ENCODE data around the gene ATM. TPM values are rescaled to one million over a fixed set of nuclear protein-coding genes. Genes with fewer than 3 reads are reported as not detected.
"Not testable (repeated sequence)": the region's sequence is repeated elsewhere in the genome, so short reads cannot be mapped to it uniquely, and the experiment has no call there.

The ATM gene
- total RNA-seq, 1 donor from 2014 or later, result 93.8 TPM

DNA sequence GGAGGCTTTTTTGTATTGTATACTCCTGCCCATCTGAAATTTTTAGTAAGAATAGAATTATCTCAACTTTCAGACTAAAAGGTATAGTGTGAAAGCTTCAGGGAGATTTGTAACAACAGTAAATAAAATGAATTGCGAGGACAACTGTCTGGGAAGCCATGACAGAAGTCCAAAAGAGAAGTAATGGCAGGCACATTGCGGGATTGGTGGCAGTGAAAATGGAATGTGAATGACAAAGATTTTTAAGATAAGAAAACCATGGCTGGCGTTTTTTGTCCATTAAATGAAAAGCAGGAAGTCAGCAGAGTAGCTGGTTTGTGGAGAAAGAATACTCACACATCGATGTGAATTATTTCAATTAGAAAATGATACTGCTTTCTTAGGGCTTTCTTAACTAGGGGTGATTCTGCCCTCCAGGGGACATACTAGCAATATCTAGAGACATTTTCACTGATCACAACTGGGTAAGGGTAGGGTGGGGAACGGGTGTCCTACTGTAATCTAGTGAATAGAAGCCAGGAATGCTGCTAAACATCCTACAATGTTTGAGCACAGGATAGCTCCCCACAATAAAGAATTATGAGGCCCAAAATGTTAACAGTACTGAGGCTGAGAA is 2.0 kb upstream of the ATM start:
- DNase-seq, result peak; percentile 26

DNA sequence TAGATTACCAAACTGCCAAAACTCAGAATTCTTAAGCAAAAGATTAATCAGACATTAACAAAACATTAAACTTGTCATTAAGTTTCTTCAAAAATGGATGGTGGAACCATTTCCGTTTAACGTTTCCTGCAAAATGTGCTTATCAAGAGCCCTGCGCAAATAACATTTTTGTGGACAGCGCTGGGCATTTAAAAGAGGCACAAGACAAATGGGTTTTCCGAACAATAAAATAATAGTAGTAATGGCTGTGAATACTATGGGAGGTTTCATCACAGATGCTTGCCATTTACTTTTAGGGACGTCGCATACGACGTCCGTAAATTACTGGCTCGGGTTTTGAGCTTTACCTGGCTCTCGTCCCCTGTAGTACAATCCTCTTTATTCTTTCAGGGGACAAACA is 1.5 kb upstream of the ATM start:
- DNase-seq, result peak; percentile 26

DNA sequence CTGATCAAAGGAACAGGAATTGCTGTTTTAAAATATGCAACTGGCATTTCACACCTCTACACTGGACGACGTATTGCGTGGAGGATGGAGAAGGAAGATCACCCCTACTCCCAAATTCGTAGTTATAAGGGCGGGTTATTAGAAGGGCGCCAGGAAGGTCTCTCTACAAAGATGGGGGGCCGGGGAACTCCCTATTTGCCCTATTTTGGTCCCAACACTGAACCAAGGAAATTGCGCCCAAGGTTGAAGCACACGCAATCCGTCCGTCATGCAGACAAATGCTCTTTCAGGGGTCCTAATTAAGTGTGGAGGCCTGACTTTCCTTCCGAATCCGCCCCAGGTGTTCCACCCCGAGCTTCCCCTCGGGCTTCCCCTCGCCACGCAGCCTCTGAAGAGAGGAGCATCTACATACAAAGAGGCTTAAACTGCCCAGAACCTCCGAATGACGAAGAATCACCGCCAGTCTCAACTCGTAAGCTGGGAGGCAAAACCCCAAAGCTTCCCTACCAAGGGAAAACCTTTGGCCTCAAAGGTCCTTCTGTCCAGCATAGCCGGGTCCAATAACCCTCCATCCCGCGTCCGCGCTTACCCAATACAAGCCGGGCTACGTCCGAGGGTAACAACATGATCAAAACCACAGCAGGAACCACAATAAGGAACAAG is 825 bp upstream of the ATM start:
- no peak for DNase-seq

DNA sequence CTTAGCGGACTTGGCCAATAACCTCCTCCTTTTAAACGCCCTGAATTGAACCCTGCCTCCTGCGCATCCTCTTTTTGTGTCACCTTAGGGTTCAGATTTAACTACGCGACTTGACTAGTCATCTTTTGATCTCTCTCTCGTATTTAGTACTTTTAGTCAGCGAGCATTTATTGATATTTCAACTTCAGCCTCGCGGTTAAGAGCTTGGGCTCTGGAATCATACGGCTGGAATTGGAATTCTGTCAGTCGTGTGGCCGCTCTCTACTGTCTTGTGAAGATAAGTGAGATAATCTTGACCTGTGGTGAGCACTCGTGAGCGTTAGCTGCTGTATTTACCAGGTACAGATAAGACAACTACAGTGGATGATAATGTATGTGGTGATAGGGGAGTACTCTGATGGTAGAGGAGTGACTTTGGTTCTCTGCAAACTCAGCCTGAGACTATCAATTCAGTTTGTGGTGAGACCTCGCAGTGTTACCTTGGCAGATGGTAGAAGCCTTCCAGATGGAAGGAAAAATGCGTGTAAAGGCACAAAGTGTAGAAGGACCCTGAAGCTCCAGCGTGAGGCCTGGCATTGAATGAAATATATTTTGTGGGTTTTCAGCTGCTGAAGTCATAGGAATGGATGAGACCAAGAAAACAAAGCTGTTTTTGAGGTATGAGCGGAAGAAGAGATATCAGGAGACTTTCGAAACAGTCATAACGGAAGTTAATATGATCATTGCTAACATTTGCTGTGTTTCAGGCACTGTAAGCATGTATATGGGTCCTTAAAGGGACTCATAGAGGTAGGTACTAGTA is 682 bp downstream of the ATM start:
- DNase-seq, result peak; percentile 67

DNA sequence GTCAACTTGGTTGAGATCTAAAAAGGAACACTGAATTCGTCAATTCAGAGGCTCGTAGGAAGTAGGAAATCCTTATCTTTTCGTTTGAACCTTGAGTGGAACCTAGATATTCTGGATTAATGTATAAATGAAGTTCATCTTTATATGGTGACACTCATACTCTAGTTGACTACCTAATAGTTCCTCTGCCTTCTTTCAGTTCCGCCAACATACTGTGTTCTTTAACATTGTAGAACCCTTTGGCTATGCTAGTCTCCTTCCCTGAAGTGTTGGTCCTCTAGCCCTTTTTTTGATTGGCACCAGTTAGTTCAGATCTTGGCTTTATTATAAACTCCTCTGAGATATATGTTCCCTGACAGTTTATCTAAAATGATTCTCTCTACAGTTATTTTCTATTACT is 1.5 kb downstream of the ATM start:
- DNase-seq, result no peak

DNA sequence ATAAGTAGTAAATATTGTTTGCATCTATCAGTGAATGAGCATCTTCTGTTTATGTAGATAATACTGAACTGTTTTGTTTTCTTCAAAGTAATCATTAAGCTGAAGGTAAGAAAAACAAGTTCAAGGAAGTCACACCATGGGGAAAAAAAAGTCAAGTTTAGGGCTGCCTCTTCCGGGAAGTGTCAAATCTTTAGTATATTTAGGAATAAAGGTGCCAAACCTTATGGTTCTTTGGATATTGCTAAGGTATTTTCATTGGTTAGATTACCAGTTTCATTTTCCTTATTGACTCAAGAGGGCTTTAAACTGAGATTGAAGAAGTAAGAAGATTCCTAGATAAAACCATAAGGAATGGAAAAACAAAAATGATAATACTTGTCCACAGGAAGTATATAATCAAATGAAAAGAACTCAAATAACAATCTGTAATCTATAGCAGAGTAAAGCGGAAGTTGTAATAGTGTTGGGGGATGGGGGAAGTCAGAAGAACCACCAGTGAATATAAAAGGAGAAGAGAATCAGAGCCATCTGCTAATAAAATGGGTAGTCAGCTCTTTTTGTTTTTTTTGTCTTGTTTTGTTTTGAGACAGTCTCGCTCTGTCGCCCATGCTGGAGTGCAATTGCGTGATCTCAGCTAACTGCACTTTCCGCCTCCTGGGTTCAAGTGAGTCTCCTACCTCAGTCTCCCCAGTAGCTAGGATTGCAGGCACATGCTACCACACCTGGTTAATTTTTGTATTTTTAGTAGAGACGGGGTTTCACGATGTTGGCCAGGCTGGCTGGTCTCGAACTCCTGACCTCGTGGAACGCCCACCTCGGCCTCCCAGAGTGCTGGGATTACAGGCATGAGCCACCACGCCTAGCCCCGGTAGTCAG is 2.3 kb downstream of the ATM start:
- no peak for DNase-seq

DNA sequence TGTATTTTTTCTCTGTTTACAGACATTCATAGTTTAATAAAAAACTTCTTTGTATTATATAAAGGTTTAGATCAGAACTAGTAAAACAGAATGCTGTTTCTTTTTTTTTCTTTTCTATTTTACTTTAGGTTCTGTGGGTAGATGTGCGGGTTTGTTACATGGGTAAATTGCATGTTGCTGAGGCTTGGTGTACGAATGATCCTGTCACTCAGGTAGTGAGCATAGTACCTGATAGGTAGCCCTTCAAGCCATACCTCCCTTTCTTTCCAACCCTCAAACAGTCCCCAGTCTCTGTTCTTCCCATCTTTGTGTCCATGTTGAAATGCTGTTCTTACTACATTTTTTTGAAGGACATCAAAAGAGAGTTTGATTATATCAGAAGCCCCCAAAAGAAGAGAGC is 3.2 kb downstream of the ATM start:
- DNase-seq, result no peak

DNA sequence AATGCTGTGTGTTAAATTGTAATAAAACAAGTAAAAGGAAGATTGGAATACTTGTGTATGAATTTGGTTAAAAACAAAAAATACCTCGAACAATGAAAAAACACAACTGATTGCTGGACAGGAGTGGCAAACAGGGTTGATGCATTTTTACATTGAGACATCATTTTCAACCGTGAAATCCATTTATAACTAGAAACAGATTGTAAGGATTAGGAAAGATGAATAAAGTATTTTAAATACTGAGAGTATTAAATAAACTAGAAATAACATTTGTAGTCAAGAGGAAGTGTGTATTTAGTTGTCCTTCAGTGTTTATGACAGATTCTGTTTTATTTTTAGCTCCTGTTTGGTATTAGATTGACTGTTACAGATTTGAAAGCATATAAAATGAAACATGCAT is 5.4 kb downstream of the ATM start:
- no peak for DNase-seq

DNA sequence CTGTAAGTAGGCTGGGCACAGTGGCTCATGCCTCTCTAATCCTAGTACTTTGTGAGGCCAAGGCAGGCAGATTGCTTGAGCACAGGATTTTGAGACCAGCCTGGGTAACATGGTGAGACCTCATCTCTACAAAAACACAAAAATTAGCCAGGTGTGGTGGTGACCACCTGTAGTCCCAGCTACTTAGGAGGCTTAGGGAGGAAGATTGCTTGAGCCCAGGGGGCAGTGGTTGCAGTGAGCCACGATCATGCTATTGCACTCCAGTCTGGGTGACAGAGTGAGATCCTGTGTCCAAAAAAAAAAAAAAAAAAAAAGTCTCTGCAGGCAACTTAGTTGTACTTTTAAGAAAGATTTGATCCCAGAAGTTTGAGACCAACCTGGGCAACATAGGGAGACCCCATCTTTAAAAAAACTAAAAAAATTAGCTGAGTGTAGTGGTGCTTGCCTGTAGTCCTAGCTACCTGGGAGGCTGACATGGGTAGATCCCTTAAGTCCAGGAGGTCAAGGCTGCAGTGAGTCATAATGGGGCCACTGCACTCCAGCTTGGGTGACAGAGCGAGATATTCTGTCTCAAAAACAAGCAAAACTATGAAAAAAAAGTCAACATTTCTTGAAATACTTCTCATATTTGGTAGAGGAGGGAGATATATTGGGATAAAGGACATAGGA is 10.5 kb downstream of the ATM start:
- no peak for DNase-seq

DNA sequence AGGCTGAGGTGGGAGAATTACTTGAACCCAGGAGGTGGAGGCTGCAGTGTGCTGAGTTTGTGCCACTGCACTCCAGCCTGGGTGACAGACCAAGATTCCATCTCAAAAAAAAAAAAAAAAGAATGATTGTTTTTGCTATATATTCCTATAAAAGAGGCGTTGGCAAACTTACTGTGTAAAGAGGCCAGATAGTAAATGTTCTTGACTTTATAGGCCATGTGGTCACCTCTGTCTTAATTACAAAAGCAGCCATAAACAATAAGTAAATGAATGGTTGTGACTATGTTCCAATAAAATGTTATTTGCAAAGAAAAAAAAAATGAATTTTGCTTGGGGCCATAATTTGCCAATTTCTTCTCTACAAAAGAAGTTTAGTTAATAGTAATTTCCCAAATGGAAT is 12.3 kb downstream of the ATM start:
- DNase-seq, result no peak

DNA sequence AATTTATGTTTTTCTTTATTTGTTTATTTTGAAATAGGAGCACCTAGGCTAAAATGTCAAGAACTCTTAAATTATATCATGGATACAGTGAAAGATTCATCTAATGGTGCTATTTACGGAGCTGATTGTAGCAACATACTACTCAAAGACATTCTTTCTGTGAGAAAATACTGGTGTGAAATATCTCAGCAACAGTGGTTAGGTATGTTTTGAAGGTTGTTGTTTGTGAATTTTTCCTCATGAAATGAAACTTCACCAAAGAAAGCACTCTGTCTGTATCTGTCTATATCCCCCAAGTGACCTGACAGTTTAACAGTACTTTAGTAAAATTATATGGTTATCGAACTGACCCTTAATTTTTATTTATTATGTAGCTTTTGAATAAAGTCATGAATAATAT is 12.8 kb downstream of the ATM start:
- no peak for DNase-seq

DNA sequence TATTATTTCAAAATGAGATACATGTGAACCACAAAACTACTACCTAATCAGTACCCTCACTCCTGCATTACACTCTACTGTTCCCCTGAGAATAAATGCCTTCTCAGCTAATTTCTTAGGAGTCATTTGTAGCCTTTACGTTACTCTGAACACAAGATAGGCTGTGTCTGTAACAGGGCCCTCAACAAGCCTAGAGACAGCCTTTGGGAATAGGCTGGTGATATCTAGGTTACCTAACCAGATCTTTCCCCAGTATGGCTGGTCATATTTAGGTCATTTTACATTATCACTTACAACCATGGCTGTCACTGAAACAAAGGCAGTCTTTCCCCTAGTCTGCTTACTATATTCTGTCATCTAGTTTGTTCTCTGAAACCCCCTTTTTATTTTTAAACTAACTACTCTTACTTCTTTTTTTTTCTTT is 14.2 kb downstream of the ATM start:
- no peak for DNase-seq

DNA sequence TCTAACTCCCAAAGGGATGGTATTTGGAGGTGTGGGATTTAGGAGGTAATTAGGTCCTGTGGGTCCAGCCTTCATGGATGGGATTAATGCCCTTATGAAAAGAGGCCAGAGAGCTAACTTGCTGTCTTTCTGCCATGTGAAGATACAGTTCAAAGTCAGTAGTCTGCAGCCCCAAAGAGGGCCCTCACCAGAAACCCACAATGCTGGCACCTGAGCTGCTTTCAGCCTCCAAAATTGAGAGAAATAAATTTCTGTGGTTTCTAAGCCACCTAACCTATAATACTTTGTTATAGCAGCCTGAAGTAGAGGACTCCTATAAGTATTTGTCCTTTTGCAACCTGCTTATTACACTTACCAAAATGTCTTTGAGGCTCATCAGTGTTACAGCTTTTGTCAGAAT is 16.2 kb downstream of the ATM start:
- no peak for DNase-seq

DNA sequence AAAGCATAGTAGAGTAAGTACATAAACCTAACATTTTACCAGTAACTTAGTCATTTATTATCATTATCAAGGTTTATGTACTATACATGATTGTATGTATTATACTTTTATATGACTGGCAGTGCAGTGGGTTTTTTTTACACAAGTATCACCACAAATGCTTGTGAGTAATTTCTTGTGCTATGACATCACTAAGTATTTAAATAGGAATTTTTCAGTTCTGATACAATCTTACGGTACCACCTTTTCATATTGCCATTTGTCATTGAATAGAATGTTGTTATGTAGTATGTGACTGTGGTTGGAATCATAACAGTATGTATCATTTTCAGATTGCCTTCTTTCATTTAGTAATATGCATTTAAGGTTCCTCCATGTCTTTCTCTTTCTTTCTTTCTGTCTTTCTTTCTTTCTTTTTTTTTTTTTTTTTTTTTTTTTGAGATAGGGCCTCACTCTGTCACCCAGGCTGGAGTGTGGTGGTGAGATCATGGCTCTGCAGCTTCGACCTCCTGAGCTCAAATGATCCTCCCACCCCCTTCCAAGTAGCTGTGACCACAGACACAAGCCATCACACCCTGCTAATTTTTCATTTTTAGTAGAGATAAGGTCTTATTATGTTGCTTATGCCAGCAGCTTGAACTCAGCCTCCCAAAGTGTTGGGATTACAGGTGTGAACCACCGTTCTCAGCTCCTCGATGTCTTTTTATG is 18.6 kb downstream of the ATM start:
- no peak for DNase-seq

DNA sequence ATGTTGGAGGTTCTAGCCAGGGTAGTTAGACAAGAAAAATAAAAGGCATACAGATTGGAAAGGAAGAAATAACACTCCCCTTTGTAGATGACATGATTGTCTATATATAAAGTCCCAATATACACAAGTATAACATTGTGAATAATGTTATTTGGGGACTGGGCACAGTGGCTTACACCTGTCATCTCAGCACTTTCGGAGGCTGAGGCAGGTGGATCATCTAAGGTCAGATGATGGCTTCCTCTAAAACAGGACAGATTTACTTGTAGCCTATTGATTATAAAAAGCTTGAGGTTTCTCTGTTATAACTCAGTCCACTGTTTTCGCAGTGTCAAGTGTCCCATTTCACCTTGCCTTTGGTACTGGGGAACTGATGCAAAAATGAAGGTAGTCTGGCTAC is 19.6 kb downstream of the ATM start:
- DNase-seq, result no peak

DNA sequence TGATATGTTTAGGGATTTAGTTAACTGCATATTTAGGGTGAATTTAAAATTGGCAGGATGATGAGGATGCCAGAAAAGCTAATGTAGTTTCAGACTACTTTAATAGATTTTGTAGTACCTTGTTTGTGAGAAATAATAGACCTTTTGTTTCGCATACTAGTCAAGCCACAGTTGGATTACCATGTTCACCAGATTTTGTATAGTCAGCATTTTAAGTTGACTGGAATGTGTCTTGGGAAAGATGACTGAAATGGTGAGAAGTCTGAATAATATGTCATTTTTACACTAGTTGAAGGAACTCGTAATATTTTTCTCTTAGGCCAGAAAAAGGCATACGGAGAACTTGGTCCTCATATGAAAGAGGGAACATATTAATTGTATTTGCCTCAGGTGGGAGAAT is 23.4 kb downstream of the ATM start:
- DNase-seq, result no peak

DNA sequence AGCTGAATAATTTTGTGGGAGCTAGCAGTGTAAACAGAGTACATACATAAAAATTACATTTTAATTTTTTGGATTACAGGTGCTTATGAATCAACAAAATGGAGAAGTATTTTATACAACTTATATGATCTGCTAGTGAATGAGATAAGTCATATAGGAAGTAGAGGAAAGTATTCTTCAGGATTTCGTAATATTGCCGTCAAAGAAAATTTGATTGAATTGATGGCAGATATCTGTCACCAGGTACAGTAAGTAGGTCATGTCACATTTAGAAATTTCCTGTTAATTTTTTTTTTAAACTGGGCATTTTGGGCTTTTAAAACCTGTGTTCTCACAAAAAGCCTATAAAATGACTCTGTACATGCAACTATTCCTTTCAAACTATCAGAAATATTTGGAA is 24.0 kb downstream of the ATM start:
- no peak for DNase-seq

DNA sequence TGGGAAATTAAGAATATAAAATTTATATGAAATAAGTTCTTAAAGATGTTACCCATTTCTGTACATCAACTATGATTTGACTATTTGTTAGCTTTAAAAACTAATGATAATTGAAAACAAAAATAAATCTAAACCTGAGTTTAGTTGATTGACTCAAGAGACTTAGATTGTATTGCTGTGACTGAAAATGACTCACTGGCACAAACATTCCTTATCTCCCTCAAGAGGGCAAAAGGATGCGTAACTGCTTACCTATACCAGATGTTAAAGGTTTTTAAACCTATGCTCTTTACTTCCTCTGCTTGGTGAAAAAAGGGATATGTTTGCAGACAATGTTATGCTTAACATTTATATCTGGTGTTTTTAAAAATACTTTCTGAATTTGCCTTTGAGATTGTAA is 30.3 kb downstream of the ATM start:
- DNase-seq, result no peak

DNA sequence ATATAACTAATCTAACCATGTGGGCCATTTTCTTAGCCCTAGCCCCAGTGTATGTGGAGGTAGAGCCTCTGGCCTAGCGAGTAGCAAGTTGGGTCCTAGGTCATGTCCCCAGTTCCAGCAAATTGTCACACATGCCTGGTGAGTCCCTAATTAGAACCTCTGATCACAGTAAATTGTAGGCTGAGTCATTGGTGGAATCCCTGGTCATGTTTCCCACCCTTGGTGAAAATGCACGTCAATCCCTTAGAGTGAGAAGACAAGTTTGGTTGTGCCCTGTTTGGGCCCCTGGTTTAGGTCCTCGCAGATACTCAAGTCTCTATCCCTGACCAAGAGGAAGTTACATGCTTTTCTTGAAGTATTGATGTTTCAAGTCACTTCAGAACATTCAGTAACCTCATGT is 46.7 kb downstream of the ATM start:
- DNase-seq, result no peak

DNA sequence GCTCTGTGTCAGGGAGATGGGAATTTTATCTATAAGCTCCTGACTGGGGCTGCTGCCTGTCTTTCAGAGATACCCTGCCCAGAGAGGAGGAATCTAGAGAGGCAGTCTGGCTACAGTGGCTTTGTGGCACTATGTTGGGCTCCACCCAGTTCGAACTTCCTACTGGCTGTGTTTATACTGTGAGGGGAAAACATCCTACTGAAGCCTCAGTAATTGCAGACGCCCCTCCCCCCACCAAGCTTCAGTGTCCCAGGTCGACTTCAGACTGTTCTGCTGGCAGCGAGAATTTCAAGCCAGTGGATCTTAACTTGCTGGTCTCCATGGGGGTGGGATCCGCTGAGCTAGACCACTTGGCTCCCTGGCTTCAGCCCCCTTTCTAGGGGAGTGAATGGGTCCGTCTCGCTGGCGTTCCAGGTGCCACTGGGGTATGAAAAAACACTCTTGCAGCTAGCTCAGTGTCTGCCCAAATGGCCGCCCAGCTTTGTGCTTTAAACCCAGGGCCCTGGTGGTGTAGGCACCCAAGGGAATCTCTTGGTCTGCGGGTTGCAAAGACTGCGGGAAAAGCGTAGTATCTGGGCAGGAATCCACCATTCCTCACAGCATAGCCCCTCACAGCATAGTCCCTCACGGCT is 54.2 kb downstream of the ATM start:
- not testable (repeated sequence) for DNase-seq

DNA sequence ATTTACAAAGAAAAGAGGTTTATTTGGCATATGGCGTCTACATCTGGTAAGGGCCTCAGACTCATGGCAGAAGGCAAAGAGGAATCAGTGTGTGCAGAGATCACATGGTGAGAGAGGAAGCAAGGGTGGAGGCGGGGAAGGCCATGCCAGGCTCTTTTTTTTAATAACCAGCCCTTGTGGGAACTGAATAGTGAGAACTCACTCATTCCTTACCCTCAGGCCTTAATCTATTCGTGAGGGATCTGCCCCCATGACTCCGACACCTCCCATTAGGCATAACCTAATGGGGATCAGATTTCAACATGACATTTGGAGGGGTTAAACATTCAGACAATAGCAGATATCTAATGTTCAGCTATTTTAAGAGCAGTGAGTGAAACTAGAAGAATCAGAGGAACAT is 55.7 kb downstream of the ATM start:
- no peak for DNase-seq
